Suprapubic skin (tissue), 4 donors: ENCODE data around the gene BTF3.

ENCODE experiments used
- CTCF ChIP-seq, 2 donors: fragments of 200-600 bp in 1 of 2; fragments of 450-650 bp in 1 of 2; sonication (generic) in 1 of 2; IDR thresholded peaks; one replicate each; pipeline ENCODE4 v1.5.1; 2016 to 2019; ENCODE audit warnings: antibody characterized with exemption in 2 of 2, mild to moderate bottlenecking in 1 of 2, moderate library complexity in 1 of 2
- EP300 ChIP-seq: sonication (generic); formaldehyde crosslinking; IDR thresholded peaks from one replicate; pipeline ENCODE4 v1.6.1; 2017; ENCODE audit warnings: antibody characterized with exemption
- POLR2A ChIP-seq, 2 donors: fragments of 450-650 bp; IDR thresholded peaks; one replicate each; pipeline ENCODE4 v1.6.1; 2017; ENCODE audit warnings: antibody characterized with exemption in 2 of 2, mild to moderate bottlenecking in 2 of 2, moderate library complexity in 2 of 2
- POLR2AphosphoS5 ChIP-seq, 3 donors: sonication (generic); formaldehyde crosslinking; IDR thresholded peaks; one replicate each; pipeline ENCODE4 v1.6.1; 2017; ENCODE audit warnings: antibody characterized with exemption in 3 of 3

- TF ChIP-seq CTCF (IDR thresholded peaks at IDR 0.05), result no peak
- TF ChIP-seq POLR2AphosphoS5 (IDR thresholded peaks at IDR 0.05), result no peak
- TF ChIP-seq POLR2A (IDR thresholded peaks at IDR 0.05), result no peak
- TF ChIP-seq EP300, result no peak
Observed at GRCh38 chr5:73552642-73553041, 54.4 kb downstream of the BTF3 start.
